ENCODE results near the gene DSCAM. TPM values are rescaled to one million over a fixed set of nuclear protein-coding genes. Genes with fewer than 3 reads are reported as not detected.
"Not testable (repeated sequence)": the region's sequence is repeated elsewhere in the genome, so short reads cannot be mapped to it uniquely, and the experiment has no call there.

Gene DSCAM
- total RNA-seq, 2 donors from 2014 or later = not detected

- DNase-seq (ENCODE audit: low spot score in 2 of 2) (no peak), ATAC-seq (no peak)
- Mint-ChIP-seq H3K27ac (no peak overlapping the region), H3K9me3 (peaks cover 14 to 15% of the 10 kb centered on the region in 2 donors), H3K36me3 (no peaks in the 10 kb centered on the region)
Observed at GRCh38 chr21:40351006-40351405, 496.0 kb downstream of the DSCAM start.

DNA sequence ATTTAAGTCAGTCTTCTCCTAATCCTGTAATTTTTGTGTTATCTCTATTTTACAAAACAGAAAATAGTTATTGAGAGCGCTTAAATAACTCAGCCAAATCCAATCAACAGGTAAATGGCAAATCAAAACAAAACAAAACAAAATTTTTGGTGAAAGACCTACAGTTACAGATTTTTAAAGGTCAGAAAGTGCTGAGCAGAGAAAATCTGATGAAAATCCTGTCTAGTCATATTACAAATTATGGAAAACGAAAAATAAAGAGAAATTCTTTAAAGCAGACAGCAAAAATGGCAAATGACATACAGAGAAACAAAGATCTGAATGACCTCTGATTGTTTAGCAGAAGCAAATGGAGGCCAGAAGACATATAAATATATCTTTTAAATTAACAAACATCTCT lies 497.4 kb downstream of the DSCAM start:
- DNase-seq (ENCODE audit: low spot score in 2 of 2) (no peak), ATAC-seq (no peak)
- peaks cover 9 to 11% of the 10 kb centered on the region in 2 donors for H3K9me3 Mint-ChIP-seq
- H3K27ac Mint-ChIP-seq = no peak overlapping the region
- H3K36me3 Mint-ChIP-seq = no peaks in the 10 kb centered on the region

DNA sequence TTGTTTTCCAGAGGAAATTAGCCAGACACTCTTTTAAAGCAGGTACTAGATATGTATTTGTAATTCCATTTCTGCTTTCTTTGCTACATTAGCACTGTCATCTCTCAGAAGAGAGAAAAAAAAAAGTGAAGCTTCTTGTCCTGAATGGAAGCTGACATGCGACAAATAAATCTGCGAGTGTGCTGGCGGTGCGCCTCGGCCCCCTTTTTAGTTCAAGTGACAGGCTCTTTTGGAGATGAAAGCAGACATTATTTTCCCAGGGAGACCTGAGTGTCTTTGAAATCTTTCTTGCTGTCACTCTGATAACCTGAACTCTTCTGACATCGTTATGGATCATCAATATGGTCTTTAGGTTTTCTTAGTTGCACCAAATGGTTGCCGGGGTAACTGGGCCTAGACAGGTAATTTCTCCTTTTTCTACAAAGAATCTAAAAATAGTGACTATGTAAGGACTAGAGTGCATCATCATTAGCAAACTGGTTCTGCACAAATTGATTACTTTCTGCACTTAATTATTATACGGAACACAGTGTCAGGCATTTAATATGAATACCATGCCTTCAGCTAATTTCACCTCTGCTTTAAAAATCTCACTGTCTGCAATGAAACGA lies 501.1 kb downstream of the DSCAM start:
- no peak for DNase-seq (ENCODE audit: low spot score in 2 of 2)
- Mint-ChIP-seq H3K36me3 (no peaks in the 10 kb centered on the region), H3K9me3 (peaks cover 3 to 11% of the 10 kb centered on the region in 2 donors), H3K27ac (no peak overlapping the region)
- ATAC-seq = no peak

- Mint-ChIP-seq H3K9me3 (no peaks in the 10 kb centered on the region), H3K36me3 (no peaks in the 10 kb centered on the region), H3K27ac (no peak overlapping the region)
- DNase-seq (ENCODE audit: low spot score in 2 of 2) (no peak), ATAC-seq (no peak)
Observed at GRCh38 chr21:40340357-40340756, 506.6 kb downstream of the DSCAM start.

DNA sequence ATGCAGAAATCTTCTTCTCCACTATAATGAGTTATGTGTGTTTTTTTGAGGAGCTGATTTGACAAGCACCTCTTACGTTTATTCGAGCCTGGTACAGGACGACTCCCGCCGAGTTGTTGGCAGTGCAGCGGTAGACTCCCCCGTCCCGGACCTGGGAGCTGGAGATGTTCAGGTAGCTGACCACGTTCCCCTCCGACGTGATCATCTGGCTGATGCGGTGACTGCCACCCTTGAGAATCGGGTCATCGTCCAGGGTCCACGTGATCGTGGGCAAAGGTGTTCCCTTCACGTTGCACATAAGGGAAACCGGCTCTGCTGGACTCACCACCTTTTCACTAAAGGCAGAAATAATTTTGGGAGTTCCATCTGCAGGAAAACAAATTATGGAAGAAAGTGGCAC lies 507.9 kb downstream of the DSCAM start:
- H3K9me3 Mint-ChIP-seq = peaks cover 0 to 5% of the 10 kb centered on the region in 2 donors
- no peaks in the 10 kb centered on the region for H3K36me3 Mint-ChIP-seq
- ATAC-seq (no peak), DNase-seq (ENCODE audit: low spot score in 2 of 2) (no peak)
- no peak overlapping the region for H3K27ac Mint-ChIP-seq

- H3K9me3 Mint-ChIP-seq = peaks cover 0 to 8% of the 10 kb centered on the region in 2 donors
- no peak for ATAC-seq
- DNase-seq (ENCODE audit: low spot score in 2 of 2) = no peak
- no peaks in the 10 kb centered on the region for H3K36me3 Mint-ChIP-seq
- no peak overlapping the region for H3K27ac Mint-ChIP-seq
Observed at GRCh38 chr21:40337981-40338380, 509.0 kb downstream of the DSCAM start.

DNA sequence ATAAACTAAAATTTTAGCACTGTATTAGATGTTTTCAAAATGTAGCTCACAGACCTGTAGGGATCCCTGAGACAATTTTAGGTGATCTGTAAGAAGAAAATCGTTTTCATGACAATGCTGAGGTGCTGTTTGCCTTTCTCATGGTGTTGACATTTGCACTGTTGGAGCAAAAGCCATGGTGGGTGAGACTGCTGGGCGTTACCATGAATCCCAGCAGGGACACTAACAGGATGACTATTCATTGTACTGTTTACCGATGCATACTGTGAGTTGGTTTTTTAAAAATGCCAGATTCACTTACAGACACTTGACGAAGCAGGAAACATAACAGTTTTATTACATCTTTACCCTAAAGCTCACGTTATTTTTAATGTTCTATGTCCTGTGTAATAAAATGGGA lies 511.3 kb downstream of the DSCAM start:
- Mint-ChIP-seq H3K9me3 (peaks cover 0 to 8% of the 10 kb centered on the region in 2 donors), H3K36me3 (no peaks in the 10 kb centered on the region), H3K27ac (no peak overlapping the region)
- ATAC-seq (no peak), DNase-seq (ENCODE audit: low spot score in 2 of 2) (no peak)

DNA sequence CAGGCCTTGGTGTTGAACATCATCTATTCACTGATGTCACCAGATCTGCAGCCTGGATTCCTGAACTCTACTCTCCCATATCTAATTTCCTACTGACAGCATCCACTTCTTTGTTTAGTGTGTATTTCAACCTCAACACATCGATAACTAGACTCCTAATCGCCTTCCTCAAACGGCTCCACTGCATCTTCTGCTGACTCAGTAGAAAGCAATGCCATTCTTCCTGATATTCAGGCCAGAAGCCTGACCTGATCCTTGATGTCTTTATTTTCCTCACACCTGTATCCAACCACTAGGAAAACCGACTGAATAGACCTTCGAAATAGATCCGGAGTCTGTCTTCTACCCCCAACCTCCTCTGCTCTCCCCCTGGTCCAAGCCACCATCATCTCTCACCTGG lies 512.8 kb downstream of the DSCAM start:
- ATAC-seq (no peak), DNase-seq (ENCODE audit: low spot score in 2 of 2) (no peak)
- Mint-ChIP-seq H3K27ac (no peak overlapping the region), H3K36me3 (no peaks in the 10 kb centered on the region), H3K9me3 (peaks cover 0 to 8% of the 10 kb centered on the region in 2 donors)

GRCh38 chr21:40333731-40334130 lies 513.2 kb downstream of the DSCAM start:
- H3K36me3 Mint-ChIP-seq = no peaks in the 10 kb centered on the region
- no peak for DNase-seq (ENCODE audit: low spot score in 2 of 2)
- H3K27ac Mint-ChIP-seq = no peak overlapping the region
- H3K9me3 Mint-ChIP-seq = peaks cover 0 to 8% of the 10 kb centered on the region in 2 donors
- ATAC-seq = no peak

DNA sequence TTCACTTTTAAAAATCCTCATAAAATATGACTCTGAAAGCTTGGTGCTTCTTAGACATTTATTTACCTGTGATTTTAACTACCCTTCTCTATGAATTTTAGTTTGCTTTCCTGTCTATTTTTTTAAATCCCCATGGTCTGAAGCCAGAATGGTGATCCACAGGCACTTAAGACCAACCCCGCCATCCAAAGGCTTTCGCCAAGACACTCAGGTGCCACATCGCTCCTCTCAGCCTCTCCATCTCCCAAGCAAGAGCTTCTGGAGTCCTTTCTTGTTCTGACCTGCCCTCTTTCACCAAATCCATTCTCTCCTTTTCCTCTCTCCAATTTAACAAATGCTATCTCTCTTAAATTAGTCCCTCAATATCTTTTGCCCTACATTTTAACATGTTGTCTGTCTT lies 515.2 kb downstream of the DSCAM start:
- ATAC-seq = no peak
- H3K9me3 Mint-ChIP-seq = peaks cover 0 to 8% of the 10 kb centered on the region in 2 donors
- H3K27ac Mint-ChIP-seq = no peak overlapping the region
- no peak for DNase-seq (ENCODE audit: low spot score in 2 of 2)
- no peaks in the 10 kb centered on the region for H3K36me3 Mint-ChIP-seq

GRCh38 chr21:40331172-40331571 lies 515.8 kb downstream of the DSCAM start:
- ATAC-seq (no peak), DNase-seq (ENCODE audit: low spot score in 2 of 2) (no peak)
- Mint-ChIP-seq H3K36me3 (no peaks in the 10 kb centered on the region), H3K27ac (no peak overlapping the region), H3K9me3 (peaks cover 0 to 12% of the 10 kb centered on the region in 2 donors)

- no peak for ATAC-seq
- DNase-seq (ENCODE audit: low spot score in 2 of 2) = no peak
- H3K27ac Mint-ChIP-seq = no peak overlapping the region
- peaks cover 6 to 9% of the 10 kb centered on the region in 2 donors for H3K9me3 Mint-ChIP-seq
- no peaks in the 10 kb centered on the region for H3K36me3 Mint-ChIP-seq
Observed at GRCh38 chr21:40324389-40324788, 522.6 kb downstream of the DSCAM start.

- H3K36me3 Mint-ChIP-seq; H3K27ac Mint-ChIP-seq; DNase-seq (ENCODE audit: low spot score in 2 of 2); H3K9me3 Mint-ChIP-seq; ATAC-seq: not testable (repeated sequence)
Observed at GRCh38 chr21:40320718-40321117, 526.2 kb downstream of the DSCAM start.

GRCh38 chr21:40318371-40318770 lies 528.6 kb downstream of the DSCAM start:
- DNase-seq (ENCODE audit: low spot score in 2 of 2) (no peak), ATAC-seq (no peak)
- Mint-ChIP-seq H3K9me3 (peaks cover 6 to 10% of the 10 kb centered on the region in 2 donors), H3K27ac (no peak overlapping the region), H3K36me3 (no peaks in the 10 kb centered on the region)

DNA sequence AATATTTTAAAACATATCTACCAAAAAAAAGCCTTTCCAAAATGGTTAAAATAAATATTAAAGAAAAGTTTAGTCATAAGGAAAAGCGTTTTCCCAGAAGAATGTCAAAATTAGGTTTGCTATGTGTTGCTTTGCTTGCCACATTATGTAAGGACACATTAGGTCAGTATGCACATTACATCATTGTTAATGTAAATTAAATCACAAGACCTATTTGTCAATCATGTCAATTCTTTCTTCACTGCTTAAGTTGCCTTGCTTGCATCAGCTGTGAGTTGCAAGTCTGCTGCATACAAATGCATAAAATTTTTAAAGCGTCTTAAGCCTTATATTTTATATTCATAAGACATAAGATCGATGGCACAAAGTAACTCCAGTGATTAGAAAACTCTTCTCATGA lies 530.9 kb downstream of the DSCAM start:
- no peaks in the 10 kb centered on the region for H3K36me3 Mint-ChIP-seq
- H3K27ac Mint-ChIP-seq = no peak overlapping the region
- peaks cover 0 to 6% of the 10 kb centered on the region in 2 donors for H3K9me3 Mint-ChIP-seq
- ATAC-seq (no peak), DNase-seq (ENCODE audit: low spot score in 2 of 2) (no peak)

DNA sequence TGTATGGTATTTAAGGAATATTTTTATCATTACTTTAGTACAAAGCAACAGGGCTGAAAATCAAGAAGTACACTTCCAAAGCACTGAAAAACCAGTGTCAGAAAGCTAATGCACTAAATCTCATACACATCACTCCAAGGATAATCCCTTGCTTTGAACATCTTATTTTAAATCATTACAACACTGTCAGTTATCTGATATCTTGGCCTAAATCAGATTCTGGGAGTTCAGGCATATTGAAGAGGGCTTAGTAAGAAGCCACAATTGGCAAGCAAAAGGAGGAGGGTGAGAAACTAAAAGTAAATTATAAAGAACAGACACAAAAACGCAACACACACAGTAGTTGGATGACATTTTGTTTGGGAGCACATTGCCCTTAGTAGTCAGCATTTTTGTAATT lies 531.3 kb downstream of the DSCAM start:
- DNase-seq (ENCODE audit: low spot score in 2 of 2) (no peak), ATAC-seq (no peak)
- Mint-ChIP-seq H3K9me3 (peaks cover 0 to 6% of the 10 kb centered on the region in 2 donors), H3K36me3 (no peaks in the 10 kb centered on the region), H3K27ac (no peak overlapping the region)

GRCh38 chr21:40313260-40313659 lies 533.7 kb downstream of the DSCAM start:
- Mint-ChIP-seq H3K36me3 (peaks cover 0 to 4% of the 10 kb centered on the region in 2 donors), H3K9me3 (peaks cover 10% of the 10 kb centered on the region in 2 donors), H3K27ac (no peak overlapping the region)
- ATAC-seq (no peak), DNase-seq (ENCODE audit: low spot score in 2 of 2) (no peak)

DNA sequence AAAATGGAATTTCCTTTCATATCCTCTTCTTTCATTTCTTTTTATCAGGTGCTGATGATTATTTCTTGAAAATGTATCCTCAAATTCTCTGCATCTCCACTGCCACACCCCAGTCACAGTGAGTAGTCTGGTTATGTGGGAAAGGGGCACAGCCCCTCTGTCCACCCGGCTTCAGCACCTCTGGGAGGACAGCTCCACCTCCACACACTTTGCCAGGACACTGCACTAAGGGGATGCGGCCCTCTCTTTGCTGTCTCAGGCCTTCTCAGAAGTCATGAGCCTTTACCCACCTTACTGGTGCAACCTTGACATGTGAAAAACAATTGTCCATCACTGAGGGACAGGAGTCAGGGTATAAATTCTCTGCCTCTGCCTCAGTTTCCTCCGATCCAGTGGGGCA lies 546.7 kb downstream of the DSCAM start:
- ATAC-seq (no peak), DNase-seq (ENCODE audit: low spot score in 2 of 2) (no peak)
- peak overlapping the region in 1 of 2 donors; percentile 56 for H3K27ac Mint-ChIP-seq
- H3K9me3 Mint-ChIP-seq = peaks cover 29 to 33% of the 10 kb centered on the region in 2 donors
- peaks cover 0 to 8% of the 10 kb centered on the region in 2 donors for H3K36me3 Mint-ChIP-seq

All from activated naive CD4-positive, alpha-beta T cell treated with anti-CD3 and anti-CD28 coated beads, Interleukin-2, amount 50 U/mL, for 72 hours (primary cell).